Effector CD4-positive, alpha-beta T cell (primary cell): ENCODE measurements around the gene ASXL3.

Experiments
- DNase-seq: peaks from one replicate; pipeline ENCODE4 v3.0.0-alpha.2; 2020

ASXL3 gene

DNA sequence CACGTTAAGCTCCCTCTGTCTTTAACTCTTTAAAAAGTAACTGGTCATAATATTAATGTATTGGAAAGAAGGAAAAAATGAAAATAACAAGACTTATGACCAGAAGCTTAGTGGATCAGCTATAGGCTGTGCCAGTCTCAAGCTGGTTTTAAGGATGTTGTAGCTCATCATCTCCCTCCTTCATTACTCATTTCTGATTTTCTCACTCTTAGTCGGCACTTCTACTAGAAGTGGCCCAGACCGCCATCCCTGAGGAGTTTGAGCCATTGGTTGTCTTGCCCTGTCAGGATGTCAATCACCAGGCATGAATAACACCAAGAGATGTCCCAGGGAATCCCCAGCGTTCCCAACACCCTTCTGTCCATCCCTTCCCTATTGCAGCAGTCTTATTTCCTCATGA lies 151.5 kb downstream of the ASXL3 start:
- DNase-seq = no peak

- no peak for DNase-seq
Measured at GRCh38 chr18:33733376-33733775, 155.4 kb downstream of the ASXL3 start.

- no peak for DNase-seq
Measured at GRCh38 chr18:33735428-33735827, 157.4 kb downstream of the ASXL3 start.

- DNase-seq = no peak
Measured at GRCh38 chr18:33741760-33742159, 163.7 kb downstream of the ASXL3 start.

- no peak for DNase-seq
Measured at GRCh38 chr18:33744032-33744697, 166.1 kb downstream of the ASXL3 start.

- no peak for DNase-seq
Measured at GRCh38 chr18:33745151-33745795, 167.3 kb downstream of the ASXL3 start.

- no peak for DNase-seq
Measured at GRCh38 chr18:33745871-33746545, 168.0 kb downstream of the ASXL3 start.

DNA sequence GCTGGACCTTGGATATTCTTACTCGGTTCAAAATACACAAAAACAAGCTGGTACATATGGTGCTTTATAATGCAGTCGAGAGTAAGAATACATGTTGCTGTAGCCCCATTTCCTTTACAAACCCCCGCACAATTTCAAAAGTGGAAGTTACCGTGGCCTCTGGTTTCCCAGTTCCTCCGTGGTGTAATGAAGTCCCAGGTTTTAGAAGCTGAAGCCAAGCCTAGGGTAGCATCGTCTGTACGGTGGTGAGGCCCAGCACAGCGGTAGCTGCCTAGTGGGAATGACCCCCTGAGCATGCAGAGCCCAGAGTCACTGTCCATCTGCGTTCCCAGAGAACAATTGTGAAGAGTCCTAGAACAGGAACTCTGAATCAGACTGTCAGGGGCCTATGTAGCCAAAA lies 171.8 kb downstream of the ASXL3 start:
- DNase-seq = no peak

DNA sequence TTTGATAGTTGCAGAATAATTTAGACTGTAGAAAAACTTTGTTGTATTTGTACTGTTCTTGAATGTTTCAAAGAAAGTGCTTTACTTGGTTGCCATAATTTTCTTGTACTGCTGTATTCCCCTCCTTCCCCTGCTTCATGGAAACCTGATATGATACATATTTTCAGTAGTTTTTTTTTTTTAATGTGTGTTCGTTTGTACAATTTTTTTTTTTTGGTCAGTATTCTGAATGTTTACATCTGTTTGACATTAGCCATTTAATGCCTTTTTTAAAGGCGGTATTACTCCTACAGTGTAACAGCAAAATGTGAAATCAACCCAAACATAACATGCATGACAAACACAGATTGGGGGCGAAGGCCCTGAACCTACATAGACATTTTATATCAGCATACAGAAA lies 172.3 kb downstream of the ASXL3 start:
- DNase-seq = no peak

GRCh38 chr18:33751613-33752221 lies 173.7 kb downstream of the ASXL3 start:
- no peak for DNase-seq

DNA sequence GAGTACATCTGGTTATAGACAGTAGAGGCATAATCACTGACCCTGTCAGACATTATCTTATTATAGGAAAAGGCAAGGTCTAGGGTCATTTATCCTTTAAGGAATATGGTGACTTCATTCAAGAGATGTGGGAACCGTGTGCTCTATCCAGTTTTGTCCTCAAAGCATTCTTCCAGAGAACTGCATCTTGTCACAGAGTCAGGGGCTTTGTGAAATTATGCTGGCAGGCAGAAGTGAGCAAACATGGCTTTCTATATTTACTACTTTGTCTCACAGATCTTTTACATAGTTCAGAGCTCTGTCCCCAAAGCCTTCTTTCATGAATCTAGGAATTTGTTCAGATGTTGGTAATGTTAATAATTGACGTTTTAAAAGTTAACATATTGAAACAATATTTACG lies 177.4 kb downstream of the ASXL3 start:
- no peak for DNase-seq

DNA sequence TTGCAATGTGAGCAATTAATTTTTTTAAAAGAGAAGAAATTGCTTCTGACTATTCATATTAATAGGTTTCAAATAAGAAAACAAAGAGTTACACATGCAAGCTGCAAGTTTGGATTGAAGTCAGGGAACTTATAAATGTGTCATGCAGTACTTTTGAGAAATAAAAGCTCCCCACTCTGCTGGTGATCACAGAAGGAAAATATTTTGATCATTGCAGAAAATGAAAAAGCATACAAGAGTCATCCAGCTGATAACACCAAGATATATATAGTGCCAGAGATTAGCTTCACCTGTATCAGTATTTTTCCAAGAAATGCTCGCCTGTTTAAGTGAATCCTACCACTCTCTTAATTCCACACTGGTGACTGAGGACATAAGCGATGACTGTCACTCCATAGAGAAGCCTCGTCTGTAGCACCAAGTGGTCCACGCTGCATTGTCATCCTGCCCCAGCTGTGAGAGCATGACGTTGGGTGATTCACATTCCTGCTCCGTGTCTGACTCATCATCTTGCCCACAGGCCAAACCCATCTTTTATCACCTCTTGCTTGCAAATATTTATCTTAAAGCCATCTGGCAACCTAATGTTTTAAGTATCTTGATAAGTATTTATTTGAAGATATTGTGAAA lies 178.0 kb downstream of the ASXL3 start:
- no peak for DNase-seq

- DNase-seq = no peak
Measured at GRCh38 chr18:33757037-33757436, 179.0 kb downstream of the ASXL3 start.

- no peak for DNase-seq
Measured at GRCh38 chr18:33761363-33761762, 183.3 kb downstream of the ASXL3 start.

GRCh38 chr18:33781429-33781828 lies 203.4 kb downstream of the ASXL3 start:
- DNase-seq = no peak
